ENCODE data around the gene PRSS8.

Gene PRSS8

DNA sequence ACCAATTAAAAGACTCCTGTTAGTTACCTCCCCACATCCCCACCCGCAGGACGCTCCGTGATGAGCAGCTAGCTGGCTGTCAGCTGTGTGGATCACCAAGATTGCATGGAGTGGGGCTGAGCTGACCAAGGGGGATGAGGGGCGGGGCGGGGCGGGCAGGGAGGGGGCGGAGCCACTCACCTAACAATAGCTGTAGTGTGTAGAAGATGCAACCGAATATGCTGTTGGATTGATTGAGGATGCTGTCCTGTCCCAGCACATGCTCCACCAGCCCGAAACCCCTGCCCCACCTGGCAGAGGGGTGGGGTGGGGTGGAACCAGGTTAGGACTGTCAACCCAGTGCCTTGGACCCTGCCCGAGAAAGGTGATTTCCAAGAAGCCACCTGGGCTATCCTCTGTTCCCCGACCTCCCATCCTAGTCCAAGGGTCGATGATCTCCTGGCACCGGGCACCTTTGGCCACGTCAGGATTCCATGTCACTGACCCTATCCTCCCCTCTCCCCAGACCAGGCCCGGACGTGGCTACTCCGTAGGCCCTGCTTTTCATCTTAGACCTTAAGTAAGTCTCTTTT, 42.3 kb downstream of the PRSS8 start:
- TF ChIP-seq, protein P1, sequence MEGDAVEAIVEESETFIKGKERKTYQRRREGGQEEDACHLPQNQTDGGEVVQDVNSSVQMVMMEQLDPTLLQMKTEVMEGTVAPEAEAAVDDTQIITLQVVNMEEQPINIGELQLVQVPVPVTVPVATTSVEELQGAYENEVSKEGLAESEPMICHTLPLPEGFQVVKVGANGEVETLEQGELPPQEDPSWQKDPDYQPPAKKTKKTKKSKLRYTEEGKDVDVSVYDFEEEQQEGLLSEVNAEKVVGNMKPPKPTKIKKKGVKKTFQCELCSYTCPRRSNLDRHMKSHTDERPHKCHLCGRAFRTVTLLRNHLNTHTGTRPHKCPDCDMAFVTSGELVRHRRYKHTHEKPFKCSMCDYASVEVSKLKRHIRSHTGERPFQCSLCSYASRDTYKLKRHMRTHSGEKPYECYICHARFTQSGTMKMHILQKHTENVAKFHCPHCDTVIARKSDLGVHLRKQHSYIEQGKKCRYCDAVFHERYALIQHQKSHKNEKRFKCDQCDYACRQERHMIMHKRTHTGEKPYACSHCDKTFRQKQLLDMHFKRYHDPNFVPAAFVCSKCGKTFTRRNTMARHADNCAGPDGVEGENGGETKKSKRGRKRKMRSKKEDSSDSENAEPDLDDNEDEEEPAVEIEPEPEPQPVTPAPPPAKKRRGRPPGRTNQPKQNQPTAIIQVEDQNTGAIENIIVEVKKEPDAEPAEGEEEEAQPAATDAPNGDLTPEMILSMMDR (IDR thresholded peaks at IDR 0.05; ENCODE audit: borderline replicate concordance, insufficient read depth, low read depth, low read length) = no peak
- peak overlapping the region; percentile 23 for H3K4me3 ChIP-seq (ENCODE audit: low read depth, low read length)

DNA sequence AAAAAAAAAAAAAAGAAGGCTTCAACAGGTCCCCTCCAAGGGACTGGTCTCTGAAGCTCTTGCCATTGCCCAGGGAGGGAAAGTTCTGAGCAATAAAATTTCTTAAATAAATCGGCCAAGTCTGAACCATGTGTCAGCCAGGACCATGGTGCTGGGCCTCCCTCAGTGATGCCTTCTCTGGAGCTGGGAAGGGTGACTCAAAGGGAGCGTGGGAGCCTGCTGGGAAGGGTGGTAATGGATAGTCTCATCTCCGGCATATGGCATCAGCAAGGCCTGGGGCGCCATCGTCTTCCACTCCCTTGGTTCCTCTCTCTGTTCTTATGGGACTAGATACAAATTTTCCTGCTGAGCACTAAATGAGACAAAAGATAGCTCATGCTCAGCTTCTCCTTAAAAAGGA, 43.2 kb downstream of the PRSS8 start:
- H3K4me3 ChIP-seq (ENCODE audit: low read depth, low read length) = no peak overlapping the region
- TF ChIP-seq, protein P1 (IDR thresholded peaks at IDR 0.05; ENCODE audit: borderline replicate concordance, insufficient read depth, low read depth, low read length) = no peak

DNA sequence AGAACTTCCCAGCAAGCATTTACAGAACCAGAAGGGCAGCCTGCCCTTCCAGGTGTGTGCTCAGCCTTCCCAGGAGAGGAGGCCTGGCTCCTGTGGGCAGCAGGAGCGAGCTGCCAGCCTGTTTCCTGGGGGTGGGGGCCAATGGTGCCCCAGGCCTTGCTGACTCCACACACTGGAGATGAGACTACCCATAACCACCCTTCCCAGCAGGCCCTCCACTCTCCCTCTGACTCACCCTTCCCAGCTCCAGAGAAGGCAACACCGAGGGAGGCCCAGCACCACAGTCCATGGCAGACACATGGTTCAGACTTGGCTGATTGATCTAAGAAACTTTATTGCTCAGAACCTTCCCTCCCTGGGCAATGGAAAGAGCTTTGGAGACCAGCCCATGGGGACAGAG, 45.0 kb downstream of the PRSS8 start:
- TF ChIP-seq, protein P1 (IDR thresholded peaks at IDR 0.05; ENCODE audit: borderline replicate concordance, insufficient read depth, low read depth, low read length) = no peak
- H3K4me3 ChIP-seq (ENCODE audit: low read depth, low read length) = no peak overlapping the region

DNA sequence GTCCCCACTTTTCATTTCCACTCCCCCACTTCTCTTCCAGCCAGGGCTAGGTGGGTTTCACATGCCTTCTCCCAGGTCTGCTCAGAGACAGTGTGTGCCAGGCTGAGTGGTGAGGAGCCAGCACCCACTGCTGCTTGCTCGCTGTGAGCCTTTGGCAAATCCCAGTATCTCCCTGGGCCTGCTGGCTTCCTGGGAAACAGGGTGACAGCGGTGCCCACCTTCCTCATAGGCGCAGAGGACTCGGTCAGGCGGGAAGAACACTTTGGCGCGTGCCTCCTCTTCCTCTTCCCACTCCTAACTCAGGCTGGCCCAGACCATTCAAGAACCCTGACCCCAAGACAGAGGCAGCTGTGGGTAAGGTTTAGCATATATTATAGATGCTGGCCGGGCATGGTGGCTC, 46.3 kb downstream of the PRSS8 start:
- H3K4me3 ChIP-seq (ENCODE audit: low read depth, low read length) = no peak overlapping the region
- TF ChIP-seq, protein P1 (IDR thresholded peaks at IDR 0.05; ENCODE audit: borderline replicate concordance, insufficient read depth, low read depth, low read length) = no peak

DNA sequence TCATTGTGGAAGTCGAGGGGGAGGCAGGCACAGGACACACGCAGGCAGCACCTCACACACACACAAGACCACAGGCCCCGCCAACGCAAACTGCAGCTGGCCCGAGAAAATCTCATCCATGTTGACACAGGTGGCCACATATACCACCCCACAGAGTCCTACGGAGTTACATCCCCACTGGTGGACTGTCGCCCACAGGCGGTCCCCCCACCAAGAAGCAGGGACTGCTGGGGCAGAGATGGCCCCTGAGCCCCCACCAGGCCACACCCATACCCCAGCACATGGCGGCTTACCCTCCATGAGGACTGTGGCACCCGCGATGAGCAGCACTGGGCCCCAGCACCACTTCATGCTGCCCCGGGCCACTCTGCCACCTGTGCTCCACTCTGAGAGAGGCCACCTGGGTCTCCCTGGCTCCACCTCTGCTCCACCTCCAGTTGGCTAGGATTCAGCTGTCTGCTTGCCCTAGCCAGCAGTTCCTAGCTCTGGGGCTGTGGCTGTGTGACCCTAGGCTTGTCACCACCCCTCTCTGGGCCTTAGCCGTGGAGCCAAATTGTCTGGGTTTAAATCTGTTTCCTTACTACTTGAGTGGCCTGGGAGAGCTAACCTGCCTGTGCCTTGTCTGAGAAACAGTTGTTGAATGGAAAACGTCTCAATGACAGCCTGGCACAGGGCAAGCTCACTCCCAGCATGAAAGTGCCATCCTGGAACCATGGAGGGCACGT, 46.9 kb downstream of the PRSS8 start, which contains the start of gene PRSS53:
TSS of gene PRSS53 (minus strand) at position 485 of the 725 bp plus-strand sequence. CDS start at position 351, 134 bp downstream.
- H3K4me3 ChIP-seq (ENCODE audit: low read depth, low read length) = no peak within 1 kb of the TSS
- TF ChIP-seq, protein P1 (IDR thresholded peaks at IDR 0.05; ENCODE audit: borderline replicate concordance, insufficient read depth, low read depth, low read length) = no peak

DNA sequence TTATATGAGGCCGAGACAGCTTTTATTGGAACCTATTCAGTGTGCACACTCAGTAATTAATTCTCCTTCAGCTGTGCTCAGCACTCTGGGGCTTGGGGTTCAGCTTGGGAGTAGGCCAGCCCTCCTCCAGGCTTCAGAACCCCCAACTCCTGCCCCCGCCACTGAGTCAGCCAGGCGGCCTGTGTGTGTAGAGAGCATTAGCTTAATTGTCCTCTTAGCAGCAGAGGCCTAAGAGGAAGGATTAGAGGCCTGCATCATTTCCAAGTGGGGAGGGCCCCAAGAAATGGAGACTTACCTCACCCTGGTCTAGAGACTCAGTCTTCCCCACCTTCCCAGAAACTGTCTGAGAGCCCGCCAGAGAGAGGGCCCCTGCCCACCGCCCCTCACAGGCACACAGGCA, 47.6 kb downstream of the PRSS8 start:
- TF ChIP-seq, protein P1 (IDR thresholded peaks at IDR 0.05; ENCODE audit: borderline replicate concordance, insufficient read depth, low read depth, low read length) = no peak
- H3K4me3 ChIP-seq (ENCODE audit: low read depth, low read length) = no peak overlapping the region

DNA sequence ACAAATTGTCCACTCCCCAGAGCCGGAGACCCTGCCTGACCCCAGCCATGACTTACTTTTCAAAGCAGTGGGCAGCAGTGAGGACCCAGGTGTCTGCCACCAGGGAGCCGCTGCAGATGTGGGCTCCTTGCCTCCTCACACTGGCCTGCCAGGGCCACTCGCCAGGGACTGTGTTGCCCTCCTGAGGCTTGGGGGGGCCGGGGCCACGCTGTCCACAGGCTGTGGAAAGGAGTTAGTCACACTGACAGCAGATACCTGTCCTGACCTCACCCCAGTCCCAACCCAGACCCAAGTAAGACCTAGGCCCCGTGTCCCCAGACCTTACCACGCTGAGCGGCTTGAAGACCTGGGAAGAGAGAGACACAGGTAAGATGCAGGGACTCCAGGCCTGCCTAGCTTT, 48.0 kb downstream of the PRSS8 start:
- no peak overlapping the region for H3K4me3 ChIP-seq (ENCODE audit: low read depth, low read length)
- TF ChIP-seq, protein P1 (IDR thresholded peaks at IDR 0.05; ENCODE audit: borderline replicate concordance, insufficient read depth, low read depth, low read length) = no peak
